ENCODE measurements around the gene HOXB8.

HOXB8 gene

DNA sequence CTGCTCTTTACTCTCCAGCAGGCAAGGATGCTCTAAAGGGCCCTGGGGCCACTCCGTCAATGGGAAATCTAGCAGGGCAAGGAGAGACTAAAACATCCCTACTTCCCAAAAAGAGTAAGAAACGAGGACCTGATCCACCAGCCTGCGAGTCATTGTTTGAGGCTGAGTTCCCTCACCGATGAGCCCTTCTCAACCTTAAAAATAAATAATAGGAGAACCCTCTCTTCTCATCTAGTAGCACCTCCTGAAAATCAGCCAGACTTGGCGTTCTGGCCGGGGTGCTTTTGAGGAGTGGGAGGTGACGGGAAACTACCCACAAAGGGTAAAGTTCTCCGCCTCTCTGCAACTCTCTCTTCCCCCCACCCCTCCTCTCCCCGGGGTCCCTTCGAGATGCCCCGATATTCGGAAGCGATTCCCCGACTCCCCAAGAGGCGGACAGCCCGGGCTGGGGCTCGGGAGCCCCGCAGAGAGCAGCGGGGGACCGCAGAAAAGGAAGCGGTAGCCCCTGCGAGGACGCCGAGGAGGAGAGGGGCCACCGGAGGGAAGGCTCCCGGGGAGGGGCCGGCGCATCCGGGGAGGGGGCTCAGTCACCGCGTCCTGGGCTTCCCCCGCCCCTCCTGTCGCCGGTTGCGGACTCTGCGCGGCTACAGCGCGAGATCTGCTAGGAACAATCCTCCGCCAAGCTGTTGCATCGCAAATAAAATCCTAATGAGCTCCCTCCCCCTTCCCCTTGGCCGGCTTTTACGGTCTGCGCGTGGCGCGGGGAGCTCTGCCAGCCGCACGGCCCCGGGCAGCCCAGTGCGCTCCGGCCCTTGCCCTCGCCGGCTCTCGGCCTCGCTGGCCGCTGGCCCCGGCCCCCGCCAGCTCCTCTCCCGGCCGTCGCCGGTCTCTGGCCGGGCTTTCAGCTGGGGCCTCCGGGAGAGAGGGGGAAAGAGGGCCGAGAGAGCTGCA is 9.7 kb upstream of the HOXB8 start:
- no peak for DNase-seq

- DNase-seq: no peak
These were observed 9.0 kb upstream of the HOXB8 start for GRCh38 chr17:48624118-48624517.

GRCh38 chr17:48623583-48623982 is 8.5 kb upstream of the HOXB8 start:
- DNase-seq: no peak

- DNase-seq: no peak
These were observed 7.8 kb upstream of the HOXB8 start for GRCh38 chr17:48622857-48623256.

- no peak for DNase-seq
These were observed 6.6 kb upstream of the HOXB8 start for GRCh38 chr17:48621410-48622392.

DNA sequence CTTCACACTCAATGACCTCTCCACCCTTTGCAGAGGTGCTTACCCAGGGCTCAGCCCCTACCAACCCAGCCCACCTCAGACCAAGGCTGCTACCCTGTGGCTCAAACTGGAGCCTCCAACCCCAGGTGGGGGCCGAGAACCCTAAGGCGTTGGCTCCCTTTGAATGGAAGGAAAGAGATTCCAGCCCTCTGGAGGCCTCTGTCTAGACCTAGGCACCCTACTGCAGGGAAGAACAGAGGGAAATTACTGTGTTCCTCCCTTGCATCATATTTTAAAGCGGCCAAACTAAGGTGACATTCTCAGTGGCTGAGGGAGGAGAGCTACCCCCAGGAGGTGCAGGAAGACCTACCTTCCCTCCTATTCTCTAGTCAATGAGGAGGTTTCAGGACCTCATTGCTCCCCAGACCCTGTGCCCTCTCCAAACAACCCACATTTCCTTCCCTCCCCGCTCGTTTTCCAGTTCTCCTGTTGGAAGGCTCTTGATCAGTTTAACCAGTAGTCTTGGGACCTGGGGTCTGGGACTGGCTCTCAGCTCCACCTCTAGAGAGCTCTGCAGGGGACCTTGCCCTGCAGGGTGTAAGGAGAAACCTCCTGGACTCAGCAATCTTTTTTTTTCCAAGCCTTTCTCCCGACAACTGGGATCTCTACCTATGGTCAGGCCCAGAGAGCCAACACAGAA is 5.5 kb upstream of the HOXB8 start:
- DNase-seq: no peak

GRCh38 chr17:48619826-48620449 is 4.8 kb upstream of the HOXB8 start:
- DNase-seq: no peak

DNA sequence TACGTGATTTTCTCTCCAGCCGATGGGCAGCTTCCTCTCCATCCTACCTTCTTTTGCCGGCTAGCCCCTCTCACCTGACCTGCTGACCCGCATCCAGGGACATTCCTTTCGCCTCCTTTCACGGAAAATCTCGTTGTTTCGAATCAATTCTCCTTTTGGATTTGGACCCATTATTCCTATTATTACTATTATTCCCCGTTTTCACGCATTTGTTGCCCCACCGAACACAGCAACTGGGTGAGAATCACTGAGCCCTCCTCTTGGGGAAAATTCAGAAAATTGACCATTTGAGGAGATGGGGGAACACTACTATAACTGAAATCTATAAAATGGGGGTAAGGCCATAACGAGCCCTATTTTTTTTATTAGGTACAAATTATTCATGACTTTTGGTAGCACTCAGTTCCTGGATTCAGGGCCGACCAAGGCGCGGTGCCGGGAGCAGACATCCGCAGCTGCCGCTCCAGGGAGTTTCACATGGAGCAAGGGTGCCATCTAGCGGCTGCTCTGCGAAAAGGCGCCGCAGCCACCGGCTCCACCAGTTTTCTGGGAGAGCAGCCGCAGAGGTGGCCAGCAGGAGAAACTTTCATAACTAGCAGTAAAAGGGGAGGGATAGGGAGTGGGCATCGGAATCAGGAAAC is 3.3 kb upstream of the HOXB8 start:
- peak; percentile 82 for DNase-seq

- no peak for DNase-seq
These were observed 2.6 kb upstream of the HOXB8 start for GRCh38 chr17:48617471-48618255.

GRCh38 chr17:48616717-48617470 is 1.8 kb upstream of the HOXB8 start:
- DNase-seq: no peak

DNA sequence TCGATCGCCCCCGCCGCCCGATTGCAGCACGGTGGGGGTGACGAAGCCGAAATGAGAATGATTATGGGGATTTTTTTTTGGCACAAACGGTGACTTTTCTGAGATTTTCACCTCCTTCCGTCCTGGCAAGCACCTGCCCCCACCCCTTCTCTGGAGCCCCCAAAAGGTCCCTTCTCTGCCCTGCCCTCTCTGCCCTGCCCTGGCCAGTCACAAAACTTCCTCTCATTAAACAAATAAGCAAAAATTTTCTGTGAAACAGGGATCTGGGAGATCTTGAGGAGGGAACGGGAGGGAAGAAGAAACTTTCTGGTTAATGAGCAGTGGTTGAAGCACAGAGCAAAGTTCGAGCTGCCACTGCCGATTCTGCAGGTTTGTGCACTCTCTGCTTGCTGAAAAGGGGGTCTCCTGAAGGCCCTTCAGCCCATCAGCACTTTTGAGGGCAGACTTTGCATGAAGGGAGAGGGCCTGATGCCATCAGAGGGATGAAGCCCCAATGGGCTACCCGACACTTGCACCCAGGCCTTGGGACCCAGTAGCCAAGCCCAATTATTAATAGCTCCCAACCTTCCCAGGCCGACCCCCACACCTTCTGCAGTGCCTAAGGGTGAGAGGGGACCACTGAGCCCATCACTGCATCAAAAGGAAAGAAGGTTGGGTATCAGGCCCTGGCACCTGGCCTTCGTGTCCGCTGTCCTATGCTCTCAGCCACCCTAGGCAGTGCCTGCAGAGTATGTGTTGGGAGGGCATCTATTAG is 1.0 kb upstream of the HOXB8 start:
- no peak for DNase-seq

- DNase-seq: peak; percentile 25
These were observed 1.0 kb downstream of the HOXB8 start for GRCh38 chr17:48613862-48614694.

DNA sequence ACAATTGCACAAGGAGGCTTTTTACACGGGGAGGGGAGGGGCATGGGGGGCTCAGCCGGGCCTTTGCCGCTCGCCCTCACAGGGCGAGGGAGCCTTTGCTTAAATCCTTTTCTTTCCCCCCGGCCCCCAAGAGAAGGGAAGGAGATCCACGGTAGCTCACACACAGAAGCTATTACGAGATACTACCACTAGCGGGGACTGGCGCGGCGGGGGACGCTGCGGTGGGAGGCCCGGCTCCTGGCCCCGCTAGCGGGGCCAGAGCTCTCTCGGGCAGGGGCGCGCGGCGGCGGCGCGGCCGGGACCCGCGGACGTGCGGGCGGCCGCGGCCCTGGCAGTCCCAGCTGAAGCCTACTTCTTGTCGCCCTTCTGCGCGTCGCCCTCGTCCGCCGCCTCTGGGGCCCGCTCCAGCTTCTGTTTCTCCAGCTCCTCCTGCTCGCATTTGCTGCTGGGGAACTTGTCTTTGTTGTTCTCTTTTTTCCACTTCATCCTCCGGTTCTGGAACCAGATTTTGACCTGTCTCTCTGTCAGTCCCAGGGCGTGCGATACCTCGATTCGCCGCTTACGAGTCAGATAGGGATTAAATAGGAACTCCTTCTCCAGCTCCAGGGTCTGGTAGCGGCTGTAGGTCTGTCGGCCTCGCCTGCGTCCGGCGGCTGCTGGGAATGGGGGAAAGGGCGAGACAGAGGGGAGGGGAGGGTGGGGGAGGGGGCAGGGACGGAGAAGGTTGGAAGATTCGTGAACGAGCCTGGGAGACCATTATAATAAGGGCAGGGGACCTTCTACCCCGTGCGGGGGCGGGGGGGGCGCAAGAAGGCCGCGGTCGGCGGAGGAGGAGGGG is 2.0 kb downstream of the HOXB8 start:
- DNase-seq: peak; percentile 43

DNA sequence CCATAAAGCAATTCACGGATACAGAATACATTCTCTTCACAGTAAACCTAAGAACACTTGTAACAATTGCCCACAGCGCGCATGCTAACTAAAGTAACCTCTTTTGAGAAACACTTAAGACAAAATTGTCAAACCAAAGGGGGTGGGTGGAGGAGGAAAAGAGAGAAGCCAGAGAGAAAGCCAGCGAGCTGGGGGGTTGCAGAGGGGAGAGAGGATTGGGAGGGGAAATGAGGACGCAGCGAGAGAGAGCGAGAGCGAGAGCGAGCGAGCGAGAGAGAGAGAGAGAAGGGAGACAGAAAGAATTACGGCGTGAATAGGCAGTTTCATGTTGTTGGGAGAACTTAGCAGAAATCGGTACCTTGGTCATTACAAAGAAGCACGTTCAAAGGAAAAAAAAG is 2.6 kb downstream of the HOXB8 start:
- DNase-seq: peak; percentile 68

DNA sequence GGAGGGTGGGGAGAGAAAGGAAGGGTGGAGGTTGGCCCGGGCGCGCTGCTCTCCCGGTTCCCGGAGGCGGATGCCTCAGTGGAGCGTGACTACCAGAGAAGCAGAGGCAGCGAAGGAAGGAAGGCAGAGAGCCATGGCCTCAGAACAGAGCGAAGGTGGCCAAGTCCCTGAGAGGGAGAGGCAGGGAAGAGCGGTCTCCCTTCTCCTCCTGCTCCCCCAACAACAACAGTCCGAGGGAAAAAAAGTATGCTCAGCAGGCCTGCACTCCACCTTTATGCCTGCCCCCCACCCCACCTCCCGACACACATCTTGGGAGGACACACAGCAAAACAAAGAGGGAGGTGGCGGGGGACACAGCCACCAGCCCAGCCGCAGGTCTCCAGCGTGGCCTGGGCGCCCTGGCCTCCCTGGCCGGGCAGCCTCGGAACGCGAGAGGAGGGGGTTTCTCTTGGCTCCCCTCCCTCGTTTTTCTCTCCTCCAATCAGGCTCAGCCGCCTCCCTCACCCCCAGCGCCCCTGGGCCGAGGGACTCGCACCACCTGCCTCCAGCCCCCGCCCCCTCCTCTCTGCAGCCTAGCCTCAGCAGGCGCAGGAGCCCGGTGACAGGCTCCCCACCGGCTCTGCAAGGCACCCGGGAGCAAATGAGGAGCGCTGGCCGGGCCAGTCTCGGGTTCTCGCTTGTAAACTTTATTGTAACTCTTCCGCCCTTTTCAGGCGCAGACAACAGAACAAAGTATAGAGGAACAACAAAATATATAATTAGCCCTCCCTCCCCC is 3.2 kb downstream of the HOXB8 start:
- peak; percentile 68 for DNase-seq

DNA sequence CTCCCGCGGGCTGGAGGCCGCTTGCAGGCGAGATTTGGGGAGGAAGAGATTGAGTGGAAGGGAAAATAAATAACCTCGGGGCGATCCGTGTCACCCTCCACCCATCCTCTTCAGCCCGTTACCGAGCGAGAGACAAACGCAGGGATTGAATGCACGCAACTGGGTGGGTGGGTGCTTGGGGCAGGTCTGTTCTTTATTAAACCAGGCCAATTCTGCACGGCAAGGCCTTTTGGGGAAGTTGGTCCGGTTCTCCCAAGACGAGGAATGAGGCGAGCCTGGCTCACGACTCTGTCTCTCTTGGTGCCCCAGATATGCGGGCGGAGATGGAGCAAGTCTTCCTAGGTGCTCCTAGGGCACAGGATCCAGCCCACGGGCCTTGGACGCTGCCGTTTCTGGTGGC is 3.9 kb downstream of the HOXB8 start:
- no peak for DNase-seq

Data from NCI-H2227 treated with DMSO at 0.1 percent for 48 hours (cell line).